ENCODE data around the gene CC2D2B.

- no peak for TF ChIP-seq POLR2A (IDR thresholded peaks at IDR 0.05)
- no peak for TF ChIP-seq CTCF (IDR thresholded peaks at IDR 0.05)
- no peak for TF ChIP-seq POLR2AphosphoS5 (IDR thresholded peaks at IDR 0.05; ENCODE audit: insufficient read depth in 1 of 2, low read depth in 1 of 2)
Measured at GRCh38 chr10:95998255-95998784, 90.5 kb downstream of the CC2D2B start.

All from vagina (tissue), 2 donors.